PC-9 (cell line): ENCODE results near the gene IDS. TPM values are rescaled to one million over a fixed set of nuclear protein-coding genes. Genes with fewer than 3 reads are reported as not detected.

Experiments used
- BruUV-seq: library from RNA; stranded (reverse); fragments of 400-500 nt; replicated peaks from 2 replicates; lab custom pipeline; 2021; lab: Mats Ljungman, UMichigan
- CTCF ChIA-PET: fragments of 300-600 bp; sonication (Branson Sonifier 250); formaldehyde crosslinking; loops from one replicate; lab custom pipeline; 2022; ENCODE audit warnings: antibody characterized with exemption; lab: Charles Lee
- POLR2A ChIA-PET: fragments of 300-600 bp; sonication (Branson Sonifier 250); formaldehyde crosslinking; loops from one replicate; lab custom pipeline; 2022; ENCODE audit warnings: antibody characterized with exemption; ENCODE audit not compliant: unreplicated experiment; lab: Charles Lee
- DNase-seq, 2 experiments: peaks; one replicate each; pipeline versions ENCODE4 v3.0.0 to v3.0.0-alpha.2; 2015 to 2022; ENCODE audit warnings: mixed read lengths in 1 of 2
- H2AFZ ChIP-seq: fragments of 200-600 bp; sonication (generic); 2 replicates; pipeline ENCODE4 v1.8.1; 2017; ENCODE audit warnings: antibody characterized with exemption
- H3F3A ChIP-seq: fragments of 200-600 bp; sonication (generic); 2 replicates; pipeline ENCODE4 v1.8.1; 2017; ENCODE audit warnings: antibody characterized with exemption, mild to moderate bottlenecking, low read depth; ENCODE audit not compliant: insufficient read depth
- H3K27ac ChIP-seq: fragments of 200-600 bp; sonication (generic); 2 replicates; pipeline ENCODE4 v1.6.1; 2016; ENCODE audit warnings: mixed run types
- H3K27me3 ChIP-seq: fragments of 200-600 bp; sonication (generic); 2 replicates; pipeline ENCODE4 v1.6.1; 2016; ENCODE audit warnings: low read depth, mixed run types; ENCODE audit not compliant: insufficient read depth
- H3K36me3 ChIP-seq: fragments of 200-600 bp; sonication (generic); 2 replicates; pipeline ENCODE4 v1.6.1; 2016; ENCODE audit warnings: low read depth, mixed run types
- H3K4me1 ChIP-seq: fragments of 200-600 bp; sonication (generic); replicated peaks from 2 replicates; pipeline ENCODE4 v1.6.1; 2016; ENCODE audit warnings: mixed run types; ENCODE audit not compliant: insufficient read depth
- H3K4me2 ChIP-seq: fragments of 200-600 bp; sonication (generic); 2 replicates; pipeline ENCODE4 v1.6.1; 2017; ENCODE audit warnings: mixed run types
- H3K4me3 ChIP-seq: fragments of 200-600 bp; sonication (generic); 2 replicates; pipeline ENCODE4 v1.6.1; 2016; ENCODE audit warnings: mixed run types
- H3K79me2 ChIP-seq: fragments of 200-600 bp; sonication (generic); 2 replicates; pipeline ENCODE4 v1.6.1; 2017; ENCODE audit warnings: low read depth, mixed run types
- H3K9me2 ChIP-seq: fragments of 200-600 bp; sonication (generic); 2 replicates; pipeline ENCODE4 v1.8.1; 2017; ENCODE audit warnings: mild to moderate bottlenecking; ENCODE audit not compliant: insufficient read depth
- H3K9me3 ChIP-seq: fragments of 200-600 bp; sonication (generic); 2 replicates; pipeline ENCODE4 v1.8.1; 2016; ENCODE audit warnings: low read depth; ENCODE audit not compliant: insufficient read depth
- H4K20me1 ChIP-seq: fragments of 200-600 bp; sonication (generic); 2 replicates; pipeline ENCODE4 v1.8.1; 2017; ENCODE audit not compliant: insufficient read depth
- EZH2 ChIP-seq: fragments of 200-600 bp; sonication (generic); IDR thresholded peaks from 2 replicates; pipeline ENCODE4 v1.8.0; 2017; ENCODE audit warnings: antibody characterized with exemption, low read depth
- intact Hi-C: fragments of 100-400 bp; cut with micrococcal nuclease; formaldehyde crosslinking; loops from one replicate; pipeline ENCODE4 v1.10.0; 2022; ENCODE audit not compliant: unreplicated experiment
- total RNA-seq: library from RNA; stranded (reverse); gene quantifications from 2 replicates; pipeline ENCODE4 v1.2.3, GENCODE V29; 2021
- TF ChIP-seq, protein P1 (sequence below): fragments of 200-600 bp; sonication (generic); conservative IDR thresholded peaks from 2 replicates; pipeline ENCODE4 v1.6.1; 2017; ENCODE audit warnings: mixed run types, antibody characterized with exemption, mild to moderate bottlenecking, moderate library complexity

The IDS gene
- total RNA-seq, 1 experiment from 2014 or later = 214 TPM

DNA sequence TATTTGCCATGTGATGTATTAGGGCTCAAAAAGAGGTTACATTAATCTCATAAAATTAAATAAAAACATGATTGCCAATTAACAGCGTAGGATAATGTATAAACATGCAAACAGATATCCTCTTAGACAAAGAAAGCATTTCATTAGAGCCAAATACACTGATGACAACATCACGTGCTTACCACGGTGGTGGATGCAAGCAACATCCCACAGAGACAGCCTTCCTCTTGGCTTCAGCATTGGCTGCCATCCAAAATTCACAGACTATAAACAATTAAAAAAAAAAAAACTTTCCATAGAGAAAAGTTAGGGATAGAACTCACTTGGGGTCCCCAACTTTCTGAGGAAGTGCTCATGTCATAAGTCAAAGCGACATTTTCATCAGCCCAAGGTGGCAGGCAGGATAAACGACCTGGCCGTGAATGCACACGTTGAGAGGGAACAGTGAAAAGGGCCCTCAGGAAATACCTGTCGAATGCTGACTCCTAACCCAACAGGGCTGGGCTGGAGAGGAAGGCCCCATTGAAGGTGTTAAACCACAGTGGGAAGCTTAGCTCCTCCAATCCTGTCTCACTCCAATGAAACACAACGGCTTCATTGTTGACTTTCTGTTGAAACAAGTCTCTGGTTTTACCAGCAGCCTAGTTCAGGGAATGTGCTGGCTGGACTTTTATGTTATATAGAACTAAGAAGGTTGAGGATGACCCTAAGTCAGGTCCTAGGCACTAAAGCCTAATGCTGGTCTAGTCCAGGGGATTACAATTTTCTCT is 48.4 kb downstream of the IDS start:
- H4K20me1 ChIP-seq = no peaks in the 10 kb centered on the region
- CTCF ChIA-PET = no interaction called here
- intact Hi-C loops = no loop called here
- no peaks in the 10 kb centered on the region for H3K9me2 ChIP-seq
- POLR2A ChIA-PET = no interaction called here
- H2AFZ ChIP-seq = no peak overlapping the region
- H3K27ac ChIP-seq = no peak overlapping the region
- H3K79me2 ChIP-seq = no peaks in the 10 kb centered on the region
- H3F3A ChIP-seq = no peaks in the 10 kb centered on the region
- no peak overlapping the region for H3K4me2 ChIP-seq
- no peak for TF ChIP-seq EZH2
- TF ChIP-seq, protein P1, sequence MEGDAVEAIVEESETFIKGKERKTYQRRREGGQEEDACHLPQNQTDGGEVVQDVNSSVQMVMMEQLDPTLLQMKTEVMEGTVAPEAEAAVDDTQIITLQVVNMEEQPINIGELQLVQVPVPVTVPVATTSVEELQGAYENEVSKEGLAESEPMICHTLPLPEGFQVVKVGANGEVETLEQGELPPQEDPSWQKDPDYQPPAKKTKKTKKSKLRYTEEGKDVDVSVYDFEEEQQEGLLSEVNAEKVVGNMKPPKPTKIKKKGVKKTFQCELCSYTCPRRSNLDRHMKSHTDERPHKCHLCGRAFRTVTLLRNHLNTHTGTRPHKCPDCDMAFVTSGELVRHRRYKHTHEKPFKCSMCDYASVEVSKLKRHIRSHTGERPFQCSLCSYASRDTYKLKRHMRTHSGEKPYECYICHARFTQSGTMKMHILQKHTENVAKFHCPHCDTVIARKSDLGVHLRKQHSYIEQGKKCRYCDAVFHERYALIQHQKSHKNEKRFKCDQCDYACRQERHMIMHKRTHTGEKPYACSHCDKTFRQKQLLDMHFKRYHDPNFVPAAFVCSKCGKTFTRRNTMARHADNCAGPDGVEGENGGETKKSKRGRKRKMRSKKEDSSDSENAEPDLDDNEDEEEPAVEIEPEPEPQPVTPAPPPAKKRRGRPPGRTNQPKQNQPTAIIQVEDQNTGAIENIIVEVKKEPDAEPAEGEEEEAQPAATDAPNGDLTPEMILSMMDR = no peak
- peaks cover 6% of the 10 kb centered on the region; the same call in 1 of the 2 replicates for H3K4me1 ChIP-seq
- peaks cover 18% of the 10 kb centered on the region for H3K27me3 ChIP-seq
- no peak overlapping the region for H3K4me3 ChIP-seq
- BruUV-seq = no TSS peak
- no peaks in the 10 kb centered on the region for H3K9me3 ChIP-seq
- H3K36me3 ChIP-seq = no peaks in the 10 kb centered on the region
- DNase-seq = no peak

DNA sequence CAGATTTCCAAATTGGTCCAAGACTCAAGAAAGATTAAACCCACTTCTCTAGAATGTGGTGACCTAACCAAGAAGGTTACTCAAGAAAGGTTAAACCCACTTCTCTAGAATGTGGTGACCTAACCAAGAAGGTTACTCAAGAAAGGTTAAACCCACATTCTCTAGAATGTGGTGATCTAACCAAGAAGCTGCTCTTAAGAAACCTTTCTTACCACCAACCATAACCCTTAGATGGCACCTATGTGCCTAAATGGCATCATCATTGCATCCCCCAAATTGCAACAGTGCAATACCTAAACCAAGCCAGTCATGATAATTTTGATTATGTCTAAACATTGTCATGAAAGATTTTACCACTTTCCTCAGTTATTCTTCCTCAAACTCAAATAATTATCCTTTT is 49.2 kb downstream of the IDS start:
- Histone ChIP-seq H3K27me3 (peaks cover 11% of the 10 kb centered on the region), H3K9me2 (no peaks in the 10 kb centered on the region), H3K4me3 (no peak overlapping the region), H3K9me3 (no peaks in the 10 kb centered on the region), H3K4me1 (peaks cover 6% of the 10 kb centered on the region; the same call in 1 of the 2 replicates), H2AFZ (no peak overlapping the region), H4K20me1 (no peaks in the 10 kb centered on the region), H3K79me2 (no peaks in the 10 kb centered on the region), H3K4me2 (no peak overlapping the region), H3K36me3 (no peaks in the 10 kb centered on the region), H3F3A (no peaks in the 10 kb centered on the region), H3K27ac (no peak overlapping the region)
- ChIA-PET CTCF (no interaction called here), POLR2A (no interaction called here)
- no peak for DNase-seq
- TF ChIP-seq, protein P1 = no peak
- TF ChIP-seq EZH2 = no peak
- no TSS peak for BruUV-seq
- intact Hi-C loops = no loop called here

DNA sequence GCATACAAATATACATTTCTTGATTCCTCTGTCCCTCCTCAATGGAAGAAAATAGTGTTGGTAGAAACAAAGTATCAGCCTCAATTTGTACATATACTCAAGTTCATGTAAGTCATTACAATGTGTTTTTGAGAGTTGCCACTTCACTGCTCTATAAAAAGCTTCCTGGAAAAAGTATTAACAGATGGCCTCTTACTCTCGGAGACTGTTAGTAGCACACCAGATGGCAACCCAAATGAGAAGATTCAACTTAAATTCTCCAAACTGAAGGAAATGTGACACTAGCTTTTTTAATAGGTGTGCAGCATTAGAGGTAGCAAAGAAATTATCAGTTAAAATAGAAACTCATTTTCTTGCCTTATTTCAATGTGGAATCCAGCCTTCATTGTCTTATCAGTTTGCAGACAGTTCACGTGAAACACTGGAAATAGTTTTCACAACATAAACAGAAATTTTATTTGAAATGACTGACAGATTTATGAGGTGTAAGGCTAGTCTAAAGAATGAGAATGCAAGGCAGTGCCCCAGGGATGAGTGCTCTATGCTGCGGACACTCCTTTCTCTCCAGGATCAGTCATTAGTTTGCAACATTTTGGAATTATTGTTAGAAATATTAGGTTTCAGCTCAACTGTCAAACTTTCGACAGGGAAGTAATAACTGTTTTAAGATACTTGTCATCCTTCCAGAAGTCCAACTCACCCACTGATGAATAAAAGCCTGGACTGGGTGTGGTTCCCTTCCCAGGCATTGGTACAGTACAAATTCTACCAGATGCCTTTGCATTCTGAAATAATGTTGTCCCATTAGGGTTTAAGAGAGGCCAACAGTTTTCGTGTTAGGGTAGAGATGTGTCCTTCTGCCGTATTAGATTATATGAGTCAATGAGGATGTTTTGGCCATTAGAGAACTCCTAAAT is 50.9 kb downstream of the IDS start:
- Histone ChIP-seq H3K9me2 (no peaks in the 10 kb centered on the region), H2AFZ (no peak overlapping the region), H4K20me1 (no peaks in the 10 kb centered on the region), H3K36me3 (no peaks in the 10 kb centered on the region), H3K9me3 (no peaks in the 10 kb centered on the region), H3F3A (no peaks in the 10 kb centered on the region), H3K4me1 (peaks cover 6% of the 10 kb centered on the region; the same call in 1 of the 2 replicates), H3K27me3 (no peaks in the 10 kb centered on the region), H3K4me3 (no peak overlapping the region), H3K4me2 (no peak overlapping the region), H3K79me2 (no peaks in the 10 kb centered on the region), H3K27ac (no peak overlapping the region)
- intact Hi-C loops = no loop called here
- no TSS peak for BruUV-seq
- DNase-seq = no peak
- TF ChIP-seq, protein P1 = no peak
- TF ChIP-seq EZH2 = no peak
- ChIA-PET CTCF (no interaction called here), POLR2A (no interaction called here)
